H9 (cell line): ENCODE data around the gene SFXN2. TPM values are rescaled to one million over a fixed set of nuclear protein-coding genes. Genes with fewer than 3 reads are reported as not detected.

Experiments used
- DNase-seq: peaks from one replicate; pipeline ENCODE4 v3.0.0-alpha.2; 2017
- H2AFZ ChIP-seq: one replicate; pipeline ENCODE4 v1.6.1; 2013; ENCODE audit warnings: mild to moderate bottlenecking, low read length, control low read depth, moderate library complexity
- H2AK5ac ChIP-seq: 2 replicates; pipeline ENCODE4 v1.6.1; 2013; ENCODE audit warnings: low read length, control low read depth, mixed read lengths; ENCODE audit not compliant: insufficient read length
- H2BK120ac ChIP-seq: one replicate; pipeline ENCODE4 v1.6.1; 2013; ENCODE audit warnings: low read depth, mild to moderate bottlenecking, low read length, control low read depth, inconsistent platforms; ENCODE audit not compliant: poor library complexity, severe bottlenecking
- H2BK12ac ChIP-seq: 2 replicates; pipeline ENCODE4 v1.6.1; 2013; ENCODE audit warnings: low read length, control low read depth, mixed read lengths, low read depth; ENCODE audit not compliant: insufficient read length
- H2BK15ac ChIP-seq: 2 replicates; pipeline ENCODE4 v1.6.1; 2013; ENCODE audit warnings: low read depth, low read length, control low read depth
- H2BK20ac ChIP-seq: one replicate; pipeline ENCODE4 v1.6.1; 2013; ENCODE audit warnings: low read depth, mild to moderate bottlenecking, low read length, control low read depth, inconsistent platforms; ENCODE audit not compliant: poor library complexity, severe bottlenecking
- H2BK5ac ChIP-seq: 2 replicates; pipeline ENCODE4 v1.6.1; 2013; ENCODE audit warnings: low read length, control low read depth, mixed read lengths; ENCODE audit not compliant: insufficient read length
- H3K14ac ChIP-seq: 2 replicates; pipeline ENCODE4 v1.6.1; 2013; ENCODE audit warnings: low read length, control low read depth; ENCODE audit not compliant: insufficient read depth
- H3K18ac ChIP-seq: 2 replicates; pipeline ENCODE4 v1.6.1; 2013; ENCODE audit warnings: low read depth, mild to moderate bottlenecking, mixed read lengths, low read length, control low read depth; ENCODE audit not compliant: insufficient read length
- H3K23ac ChIP-seq: 2 replicates; pipeline ENCODE4 v1.6.1; 2013; ENCODE audit warnings: low read length, control low read depth, mixed read lengths, low read depth; ENCODE audit not compliant: insufficient read length
- H3K23me2 ChIP-seq: 2 replicates; pipeline ENCODE4 v1.6.1; 2013; ENCODE audit warnings: low read depth, mild to moderate bottlenecking, mixed read lengths, low read length, control low read depth; ENCODE audit not compliant: insufficient read length, poor library complexity, severe bottlenecking
- H3K27ac ChIP-seq: 2 replicates; pipeline ENCODE4 v1.5.1; 2013; ENCODE audit warnings: low read length, control low read depth, mixed read lengths, low read depth; ENCODE audit not compliant: insufficient read length
- H3K27me3 ChIP-seq: 2 replicates; pipeline ENCODE4 v1.6.1; 2013; ENCODE audit warnings: low read length, control low read depth, inconsistent platforms; ENCODE audit not compliant: insufficient read depth
- H3K4ac ChIP-seq: 2 replicates; pipeline ENCODE4 v1.6.1; 2013; ENCODE audit warnings: low read depth, mild to moderate bottlenecking, control low read depth, inconsistent platforms, low read length, moderate library complexity
- H3K4me1 ChIP-seq: 2 replicates; pipeline ENCODE4 v1.6.1; 2013; ENCODE audit warnings: low read length, control low read depth, inconsistent platforms; ENCODE audit not compliant: insufficient read depth
- H3K4me2 ChIP-seq: 2 replicates; pipeline ENCODE4 v1.6.1; 2013; ENCODE audit warnings: low read length, control low read depth, mixed read lengths; ENCODE audit not compliant: insufficient read length, insufficient read depth
- H3K56ac ChIP-seq: 2 replicates; pipeline ENCODE4 v1.6.1; 2013; ENCODE audit warnings: low read depth, mild to moderate bottlenecking, mixed read lengths, low read length, control low read depth; ENCODE audit not compliant: insufficient read length
- H3K79me1 ChIP-seq: 2 replicates; pipeline ENCODE4 v1.6.1; 2013; ENCODE audit warnings: low read depth, mild to moderate bottlenecking, moderate library complexity, low read length, control low read depth, inconsistent platforms; ENCODE audit not compliant: insufficient read depth, poor library complexity, severe bottlenecking
- H3K79me2 ChIP-seq: 2 replicates; pipeline ENCODE4 v1.6.1; 2013; ENCODE audit warnings: low read length, control low read depth, inconsistent platforms; ENCODE audit not compliant: insufficient read depth
- H3K9ac ChIP-seq: 2 replicates; pipeline ENCODE4 v1.6.1; 2013; ENCODE audit warnings: low read length, control low read depth, mixed read lengths; ENCODE audit not compliant: insufficient read length; ENCODE audit errors: extremely low read depth
- H3K9me3 ChIP-seq: one replicate; pipeline ENCODE4 v1.6.1; 2013; ENCODE audit warnings: low read depth, low read length, inconsistent platforms; ENCODE audit not compliant: control insufficient read depth
- H3T11ph ChIP-seq: one replicate; pipeline ENCODE4 v1.6.1; 2013; ENCODE audit warnings: mild to moderate bottlenecking, low read length, control low read depth, inconsistent platforms
- H4K20me1 ChIP-seq: one replicate; pipeline ENCODE4 v1.6.1; 2013; ENCODE audit not compliant: control insufficient read depth, insufficient read length, insufficient read depth
- H4K5ac ChIP-seq: 2 replicates; pipeline ENCODE4 v1.6.1; 2013; ENCODE audit warnings: low read depth, mild to moderate bottlenecking, mixed read lengths, low read length, control low read depth; ENCODE audit not compliant: insufficient read length
- H4K8ac ChIP-seq: replicated peaks from 2 replicates; pipeline ENCODE4 v1.6.1; 2013; ENCODE audit warnings: low read length, control low read depth, mixed read lengths, low read depth; ENCODE audit not compliant: insufficient read length
- H4K91ac ChIP-seq: 2 replicates; pipeline ENCODE4 v1.6.1; 2013; ENCODE audit warnings: low read depth, mild to moderate bottlenecking, moderate library complexity, mixed read lengths, low read length, control low read depth; ENCODE audit not compliant: insufficient read length
- H3K27ac Mint-ChIP-seq, 3 experiments: 2 replicates in 2 of 3; 3 replicates in 1 of 3; pipeline ENCODE4 v1.8.0; 2020 to 2021; ENCODE audit warnings: mixed read lengths in 3 of 3, mild to moderate bottlenecking in 1 of 3, moderate library complexity in 1 of 3
- H3K27me3 Mint-ChIP-seq: 2 replicates; pipeline ENCODE4 v1.8.0; 2021; ENCODE audit warnings: low read depth, mild to moderate bottlenecking, moderate library complexity, mixed read lengths
- H3K36me3 Mint-ChIP-seq, 3 experiments: 2 replicates in 2 of 3; 3 replicates in 1 of 3; pipeline ENCODE4 v1.8.0; 2020 to 2021; ENCODE audit warnings: low read depth in 3 of 3, mixed read lengths in 3 of 3; ENCODE audit not compliant: insufficient read depth in 1 of 3
- H3K4me1 Mint-ChIP-seq, 2 experiments: 2 replicates each; pipeline ENCODE4 v1.8.0; 2020; ENCODE audit warnings: mixed read lengths in 2 of 2
- H3K4me3 Mint-ChIP-seq, 2 experiments: 2 replicates in 1 of 2; 3 replicates in 1 of 2; pipeline ENCODE4 v1.8.0; 2020 to 2021; ENCODE audit warnings: mild to moderate bottlenecking in 2 of 2, mixed read lengths in 2 of 2, moderate library complexity in 1 of 2
- H3K9me3 Mint-ChIP-seq, 2 experiments: 2 replicates in 1 of 2; 3 replicates in 1 of 2; pipeline ENCODE4 v1.8.0; 2020; ENCODE audit warnings: mild to moderate bottlenecking in 2 of 2, mixed read lengths in 2 of 2, moderate library complexity in 1 of 2
- WGBS: extraction: QIAGEN DNeasy Blood & Tissue Kit; methylation state at CpG from one replicate; pipeline ENCODE4 v1.1.7; 2013; ENCODE audit warnings: missing lambda C conversion rate, low lambda C conversion rate, mixed read lengths; ENCODE audit not compliant: insufficient read length; ENCODE audit errors: extremely low coverage; 5-methylcytosine and 5-hydroxymethylcytosine counted together
- total RNA-seq: library from RNA; stranded (reverse); gene quantifications from 2 replicates; pipeline ENCODE4 v1.2.1, GENCODE V29; 2021
- TF ChIP-seq, protein P1 (sequence below): fragments of 200-600 bp; sonication (generic); conservative IDR thresholded peaks from 3 replicates; pipeline ENCODE4 v1.8.0; 2021; ENCODE audit warnings: antibody characterized with exemption, mild to moderate bottlenecking

The SFXN2 gene
- total RNA-seq, 1 experiment from 2014 or later = 34.7 TPM

GRCh38 chr10:102770792-102771191 lies 56.4 kb downstream of the SFXN2 start:
- Histone ChIP-seq H3K79me2 (no peaks in the 10 kb centered on the region), H3K79me1 (no peaks in the 10 kb centered on the region), H2BK15ac (no peak overlapping the region), H4K91ac (no peak overlapping the region), H3K18ac (no peak overlapping the region), H3T11ph (no peak overlapping the region), H3K23me2 (no peaks in the 10 kb centered on the region), H4K8ac (no peak overlapping the region), H3K9me3 (no peaks in the 10 kb centered on the region), H3K9ac (no peak overlapping the region), H3K4ac (no peak overlapping the region), H2BK5ac (no peak overlapping the region), H2BK20ac (no peak overlapping the region), H3K23ac (no peak overlapping the region), H2AK5ac (no peak overlapping the region), H3K27ac (no peak overlapping the region), H3K14ac (no peak overlapping the region), H4K5ac (no peak overlapping the region), H3K4me2 (no peak overlapping the region), H2BK12ac (no peak overlapping the region), H3K27me3 (no peaks in the 10 kb centered on the region; the same call in 1 of the 2 replicates), H3K56ac (no peak overlapping the region), H2BK120ac (no peak overlapping the region), H2AFZ (no peak overlapping the region), H3K4me1 (peaks cover 5% of the 10 kb centered on the region; the same call in 1 of the 2 replicates), H4K20me1 (no peaks in the 10 kb centered on the region)
- Mint-ChIP-seq H3K4me3 (no peak overlapping the region), H3K27ac (no peak overlapping the region), H3K27me3 (no peaks in the 10 kb centered on the region), H3K36me3 (no peaks in the 10 kb centered on the region), H3K4me1 (peaks cover 8 to 12% of the 10 kb centered on the region in 2 experiments), H3K9me3 (no peaks in the 10 kb centered on the region)
- DNase-seq = no peak
- no CpG with 5 or more reads among the region's 1 CpG for WGBS
- TF ChIP-seq, protein P1, sequence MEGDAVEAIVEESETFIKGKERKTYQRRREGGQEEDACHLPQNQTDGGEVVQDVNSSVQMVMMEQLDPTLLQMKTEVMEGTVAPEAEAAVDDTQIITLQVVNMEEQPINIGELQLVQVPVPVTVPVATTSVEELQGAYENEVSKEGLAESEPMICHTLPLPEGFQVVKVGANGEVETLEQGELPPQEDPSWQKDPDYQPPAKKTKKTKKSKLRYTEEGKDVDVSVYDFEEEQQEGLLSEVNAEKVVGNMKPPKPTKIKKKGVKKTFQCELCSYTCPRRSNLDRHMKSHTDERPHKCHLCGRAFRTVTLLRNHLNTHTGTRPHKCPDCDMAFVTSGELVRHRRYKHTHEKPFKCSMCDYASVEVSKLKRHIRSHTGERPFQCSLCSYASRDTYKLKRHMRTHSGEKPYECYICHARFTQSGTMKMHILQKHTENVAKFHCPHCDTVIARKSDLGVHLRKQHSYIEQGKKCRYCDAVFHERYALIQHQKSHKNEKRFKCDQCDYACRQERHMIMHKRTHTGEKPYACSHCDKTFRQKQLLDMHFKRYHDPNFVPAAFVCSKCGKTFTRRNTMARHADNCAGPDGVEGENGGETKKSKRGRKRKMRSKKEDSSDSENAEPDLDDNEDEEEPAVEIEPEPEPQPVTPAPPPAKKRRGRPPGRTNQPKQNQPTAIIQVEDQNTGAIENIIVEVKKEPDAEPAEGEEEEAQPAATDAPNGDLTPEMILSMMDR = no peak
